ENCODE measurements around the gene ATAT1.

DNA sequence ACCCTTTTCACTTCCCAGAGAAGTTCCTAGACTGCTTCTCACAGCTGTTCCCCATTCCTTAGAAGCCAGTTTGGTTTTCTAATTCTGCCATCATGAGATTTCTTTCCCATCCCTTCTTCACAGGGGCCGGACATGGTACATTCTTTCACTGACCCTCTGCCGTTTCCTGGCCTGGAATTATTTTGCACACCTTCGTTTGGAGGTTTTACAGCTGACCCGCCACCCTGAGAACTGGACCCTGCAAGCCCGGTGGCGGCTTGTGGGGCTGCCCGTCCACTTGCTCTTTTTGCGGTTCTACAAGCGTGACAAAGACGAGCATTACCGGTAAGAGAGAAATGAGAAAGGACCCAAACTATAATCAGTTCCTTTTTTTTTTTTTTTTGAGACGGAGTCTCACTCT is 24.5 kb downstream of the ATAT1 start:
- TF ChIP-seq, protein P1, sequence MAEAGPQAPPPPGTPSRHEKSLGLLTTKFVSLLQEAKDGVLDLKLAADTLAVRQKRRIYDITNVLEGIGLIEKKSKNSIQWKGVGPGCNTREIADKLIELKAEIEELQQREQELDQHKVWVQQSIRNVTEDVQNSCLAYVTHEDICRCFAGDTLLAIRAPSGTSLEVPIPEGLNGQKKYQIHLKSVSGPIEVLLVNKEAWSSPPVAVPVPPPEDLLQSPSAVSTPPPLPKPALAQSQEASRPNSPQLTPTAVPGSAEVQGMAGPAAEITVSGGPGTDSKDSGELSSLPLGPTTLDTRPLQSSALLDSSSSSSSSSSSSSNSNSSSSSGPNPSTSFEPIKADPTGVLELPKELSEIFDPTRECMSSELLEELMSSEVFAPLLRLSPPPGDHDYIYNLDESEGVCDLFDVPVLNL (CRISPR knock-in tag; IDR thresholded peaks at IDR 0.05; ENCODE audit: borderline replicate concordance, low read depth), result no peak
- TF ChIP-seq ZNF121 (CRISPR knock-in tag; IDR thresholded peaks at IDR 0.05) (no peak), CBFB (CRISPR knock-in tag; IDR thresholded peaks at IDR 0.05; ENCODE audit: low read depth) (no peak), ELF4 (CRISPR knock-in tag; IDR thresholded peaks at IDR 0.05; ENCODE audit: low read depth) (no peak), SP1 (CRISPR knock-in tag; conservative IDR thresholded peaks at IDR 0.05) (no peak), NFE2L1 (CRISPR knock-in tag; IDR thresholded peaks at IDR 0.05) (no peak), RELA (CRISPR knock-in tag; IDR thresholded peaks at IDR 0.05; ENCODE audit: borderline replicate concordance) (no peak)
- TF ChIP-seq, protein P2, sequence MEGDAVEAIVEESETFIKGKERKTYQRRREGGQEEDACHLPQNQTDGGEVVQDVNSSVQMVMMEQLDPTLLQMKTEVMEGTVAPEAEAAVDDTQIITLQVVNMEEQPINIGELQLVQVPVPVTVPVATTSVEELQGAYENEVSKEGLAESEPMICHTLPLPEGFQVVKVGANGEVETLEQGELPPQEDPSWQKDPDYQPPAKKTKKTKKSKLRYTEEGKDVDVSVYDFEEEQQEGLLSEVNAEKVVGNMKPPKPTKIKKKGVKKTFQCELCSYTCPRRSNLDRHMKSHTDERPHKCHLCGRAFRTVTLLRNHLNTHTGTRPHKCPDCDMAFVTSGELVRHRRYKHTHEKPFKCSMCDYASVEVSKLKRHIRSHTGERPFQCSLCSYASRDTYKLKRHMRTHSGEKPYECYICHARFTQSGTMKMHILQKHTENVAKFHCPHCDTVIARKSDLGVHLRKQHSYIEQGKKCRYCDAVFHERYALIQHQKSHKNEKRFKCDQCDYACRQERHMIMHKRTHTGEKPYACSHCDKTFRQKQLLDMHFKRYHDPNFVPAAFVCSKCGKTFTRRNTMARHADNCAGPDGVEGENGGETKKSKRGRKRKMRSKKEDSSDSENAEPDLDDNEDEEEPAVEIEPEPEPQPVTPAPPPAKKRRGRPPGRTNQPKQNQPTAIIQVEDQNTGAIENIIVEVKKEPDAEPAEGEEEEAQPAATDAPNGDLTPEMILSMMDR (IDR thresholded peaks at IDR 0.05), result no peak
- TF ChIP-seq, protein P3, sequence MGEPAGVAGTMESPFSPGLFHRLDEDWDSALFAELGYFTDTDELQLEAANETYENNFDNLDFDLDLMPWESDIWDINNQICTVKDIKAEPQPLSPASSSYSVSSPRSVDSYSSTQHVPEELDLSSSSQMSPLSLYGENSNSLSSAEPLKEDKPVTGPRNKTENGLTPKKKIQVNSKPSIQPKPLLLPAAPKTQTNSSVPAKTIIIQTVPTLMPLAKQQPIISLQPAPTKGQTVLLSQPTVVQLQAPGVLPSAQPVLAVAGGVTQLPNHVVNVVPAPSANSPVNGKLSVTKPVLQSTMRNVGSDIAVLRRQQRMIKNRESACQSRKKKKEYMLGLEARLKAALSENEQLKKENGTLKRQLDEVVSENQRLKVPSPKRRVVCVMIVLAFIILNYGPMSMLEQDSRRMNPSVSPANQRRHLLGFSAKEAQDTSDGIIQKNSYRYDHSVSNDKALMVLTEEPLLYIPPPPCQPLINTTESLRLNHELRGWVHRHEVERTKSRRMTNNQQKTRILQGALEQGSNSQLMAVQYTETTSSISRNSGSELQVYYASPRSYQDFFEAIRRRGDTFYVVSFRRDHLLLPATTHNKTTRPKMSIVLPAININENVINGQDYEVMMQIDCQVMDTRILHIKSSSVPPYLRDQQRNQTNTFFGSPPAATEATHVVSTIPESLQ (CRISPR knock-in tag; IDR thresholded peaks at IDR 0.05), result no peak
- TF ChIP-seq, protein P4, sequence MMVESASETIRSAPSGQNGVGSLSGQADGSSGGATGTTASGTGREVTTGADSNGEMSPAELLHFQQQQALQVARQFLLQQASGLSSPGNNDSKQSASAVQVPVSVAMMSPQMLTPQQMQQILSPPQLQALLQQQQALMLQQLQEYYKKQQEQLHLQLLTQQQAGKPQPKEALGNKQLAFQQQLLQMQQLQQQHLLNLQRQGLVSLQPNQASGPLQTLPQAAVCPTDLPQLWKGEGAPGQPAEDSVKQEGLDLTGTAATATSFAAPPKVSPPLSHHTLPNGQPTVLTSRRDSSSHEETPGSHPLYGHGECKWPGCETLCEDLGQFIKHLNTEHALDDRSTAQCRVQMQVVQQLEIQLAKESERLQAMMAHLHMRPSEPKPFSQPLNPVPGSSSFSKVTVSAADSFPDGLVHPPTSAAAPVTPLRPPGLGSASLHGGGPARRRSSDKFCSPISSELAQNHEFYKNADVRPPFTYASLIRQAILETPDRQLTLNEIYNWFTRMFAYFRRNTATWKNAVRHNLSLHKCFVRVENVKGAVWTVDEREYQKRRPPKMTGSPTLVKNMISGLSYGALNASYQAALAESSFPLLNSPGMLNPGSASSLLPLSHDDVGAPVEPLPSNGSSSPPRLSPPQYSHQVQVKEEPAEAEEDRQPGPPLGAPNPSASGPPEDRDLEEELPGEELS (CRISPR knock-in tag; IDR thresholded peaks at IDR 0.05), result no peak
- TF ChIP-seq, protein P5, sequence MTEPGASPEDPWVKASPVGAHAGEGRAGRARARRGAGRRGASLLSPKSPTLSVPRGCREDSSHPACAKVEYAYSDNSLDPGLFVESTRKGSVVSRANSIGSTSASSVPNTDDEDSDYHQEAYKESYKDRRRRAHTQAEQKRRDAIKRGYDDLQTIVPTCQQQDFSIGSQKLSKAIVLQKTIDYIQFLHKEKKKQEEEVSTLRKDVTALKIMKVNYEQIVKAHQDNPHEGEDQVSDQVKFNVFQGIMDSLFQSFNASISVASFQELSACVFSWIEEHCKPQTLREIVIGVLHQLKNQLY (CRISPR knock-in tag; IDR thresholded peaks at IDR 0.05), result no peak

All from WTC11 (cell line).